ENCODE results near the gene PALLD.

GRCh38 chr4:168849997-168850396 is 353.1 kb downstream of the PALLD start:
- TF ChIP-seq EZH2 (IDR thresholded peaks at IDR 0.05; ENCODE audit: insufficient read depth, poor library complexity, severe bottlenecking) (no peak), EZH2phosphoT487 (IDR thresholded peaks at IDR 0.05; ENCODE audit: insufficient read depth, low read depth) (no peak)

Data from GM23248 (cell line).